Activated naive CD8-positive, alpha-beta T cell treated with anti-CD3 and anti-CD28 coated beads, Interleukin-2, amount 50 U/mL, for 24 hours (primary cell): ENCODE measurements around the gene ZFP36L2.

ENCODE experiments used
- ATAC-seq: fragments of 150-1000 bp; cut with Tn5 transposase; one replicate; pipeline ENCODE4 v1.10.0; 2021
- DNase-seq: peaks from one replicate; pipeline ENCODE4 v3.0.0; 2021
- H3K27ac Mint-ChIP-seq: one replicate; pipeline ENCODE4 v1.8.0; 2021; ENCODE audit warnings: mild to moderate bottlenecking, mixed read lengths
- H3K27me3 Mint-ChIP-seq: one replicate; pipeline ENCODE4 v1.8.0; 2021; ENCODE audit warnings: mixed read lengths
- H3K36me3 Mint-ChIP-seq: one replicate; pipeline ENCODE4 v1.8.0; 2021; ENCODE audit warnings: low read depth, mixed read lengths
- H3K4me1 Mint-ChIP-seq: one replicate; pipeline ENCODE4 v1.8.0; 2021; ENCODE audit warnings: mixed read lengths
- H3K4me3 Mint-ChIP-seq: one replicate; pipeline ENCODE4 v1.8.0; 2021; ENCODE audit warnings: mild to moderate bottlenecking, moderate library complexity, mixed read lengths
- H3K9me3 Mint-ChIP-seq: one replicate; pipeline ENCODE4 v1.8.0; 2021; ENCODE audit warnings: mixed read lengths

The ZFP36L2 gene

DNA sequence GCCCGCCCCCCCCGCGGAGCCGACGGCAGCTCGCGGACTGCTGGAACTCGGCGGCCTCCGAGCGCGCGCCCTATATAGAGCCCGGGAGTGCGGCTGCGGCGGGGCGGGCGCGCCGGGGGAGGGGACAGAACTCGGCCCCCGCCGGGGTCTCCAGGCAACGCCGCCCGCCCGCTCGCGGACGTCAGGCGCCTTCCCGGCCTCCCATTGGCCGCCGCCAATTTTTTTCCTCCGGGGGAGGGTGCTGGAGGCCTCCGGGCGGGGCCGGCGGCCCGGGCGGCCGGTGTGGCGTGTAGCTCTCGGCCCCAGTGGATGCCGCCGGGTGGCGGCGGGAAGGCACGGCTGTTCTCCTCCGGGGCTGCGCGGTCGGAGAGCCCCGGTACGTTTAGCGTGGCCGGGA lies at the start of gene ZFP36L2:
Gene ZFP36L2, minus strand, starts transcription at position 49 of the 397 bp plus-strand sequence. CDS start 291 bp downstream, outside the sequence.
- DNase-seq (peak; percentile 97), ATAC-seq (peak; percentile 72)
- H3K9me3 Mint-ChIP-seq: no peaks in the 10 kb centered on the region
- peaks cover 2% of the 10 kb centered on the region for H3K27me3 Mint-ChIP-seq
- peak within 1 kb of the TSS; percentile 93 for H3K4me3 Mint-ChIP-seq
- peaks cover 35% of the 10 kb centered on the region for H3K36me3 Mint-ChIP-seq
- peak within 1 kb of the TSS; percentile 92 for H3K27ac Mint-ChIP-seq
- peaks cover 41% of the 10 kb centered on the region for H3K4me1 Mint-ChIP-seq

DNA sequence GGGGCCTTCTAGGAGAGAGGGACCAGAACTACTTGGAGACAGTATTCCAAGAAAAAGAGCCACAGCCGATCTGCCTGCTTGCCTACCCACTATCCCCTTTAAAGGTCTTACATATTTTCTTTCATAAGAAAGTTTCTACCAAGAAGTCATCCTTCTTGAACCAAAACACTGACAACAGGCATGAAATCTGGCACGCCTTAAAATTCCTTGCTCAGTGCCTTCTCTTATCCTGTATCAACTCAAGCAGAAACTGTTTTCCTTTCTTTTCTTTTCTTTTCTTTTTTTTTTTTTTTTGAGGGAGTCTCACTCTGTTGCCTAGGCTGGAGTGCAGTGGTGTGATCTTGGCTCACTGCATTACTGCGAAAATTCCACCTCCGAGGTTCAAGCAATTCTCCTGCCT lies 48.3 kb upstream of the ZFP36L2 start:
- Mint-ChIP-seq H3K4me3 (no peak overlapping the region), H3K9me3 (no peaks in the 10 kb centered on the region), H3K27me3 (no peaks in the 10 kb centered on the region), H3K27ac (no peak overlapping the region), H3K4me1 (peaks cover 23% of the 10 kb centered on the region), H3K36me3 (peaks cover 17% of the 10 kb centered on the region)
- ATAC-seq: no peak
- no peak for DNase-seq

DNA sequence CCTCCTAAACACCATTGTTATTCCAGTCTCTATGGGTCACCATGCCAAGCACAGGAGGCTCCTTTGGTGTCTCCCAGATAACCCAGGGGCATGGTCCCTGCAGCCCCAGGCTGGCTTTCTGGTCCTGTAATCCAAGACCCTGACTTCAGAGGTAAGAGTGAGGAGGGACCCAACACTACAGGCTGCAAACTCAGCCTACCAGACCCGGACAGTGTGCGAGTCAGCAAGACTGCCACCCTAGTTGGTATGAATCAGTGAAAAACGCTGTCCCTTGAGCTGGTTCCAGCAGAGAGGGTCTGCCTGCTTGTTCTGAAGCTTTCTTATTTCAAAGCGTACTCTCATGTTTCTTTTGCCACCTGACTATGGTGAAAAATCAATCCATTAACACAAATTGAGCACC lies 47.6 kb upstream of the ZFP36L2 start:
- Mint-ChIP-seq H3K27ac (no peak overlapping the region), H3K27me3 (no peaks in the 10 kb centered on the region), H3K4me1 (peaks cover 26% of the 10 kb centered on the region), H3K36me3 (peaks cover 17% of the 10 kb centered on the region), H3K9me3 (no peaks in the 10 kb centered on the region), H3K4me3 (no peak overlapping the region)
- DNase-seq: no peak
- ATAC-seq: no peak

GRCh38 chr2:43273529-43273928 lies 47.1 kb upstream of the ZFP36L2 start:
- peaks cover 26% of the 10 kb centered on the region for H3K4me1 Mint-ChIP-seq
- peak; percentile 18 for DNase-seq
- H3K4me3 Mint-ChIP-seq: no peak overlapping the region
- H3K27me3 Mint-ChIP-seq: no peaks in the 10 kb centered on the region
- H3K27ac Mint-ChIP-seq: no peak overlapping the region
- H3K36me3 Mint-ChIP-seq: peaks cover 17% of the 10 kb centered on the region
- H3K9me3 Mint-ChIP-seq: no peaks in the 10 kb centered on the region
- ATAC-seq: peak; percentile 96

- Mint-ChIP-seq H3K4me3 (no peak overlapping the region), H3K9me3 (no peaks in the 10 kb centered on the region), H3K36me3 (peaks cover 14% of the 10 kb centered on the region), H3K4me1 (peaks cover 26% of the 10 kb centered on the region), H3K27ac (no peak overlapping the region), H3K27me3 (no peaks in the 10 kb centered on the region)
- DNase-seq: no peak
- no peak for ATAC-seq
Observed at GRCh38 chr2:43270930-43271615, 44.7 kb upstream of the ZFP36L2 start.

GRCh38 chr2:43270461-43270860 lies 44.1 kb upstream of the ZFP36L2 start:
- H3K9me3 Mint-ChIP-seq: no peaks in the 10 kb centered on the region
- H3K27ac Mint-ChIP-seq: no peak overlapping the region
- peaks cover 26% of the 10 kb centered on the region for H3K4me1 Mint-ChIP-seq
- peaks cover 14% of the 10 kb centered on the region for H3K36me3 Mint-ChIP-seq
- no peak overlapping the region for H3K4me3 Mint-ChIP-seq
- ATAC-seq (no peak), DNase-seq (no peak)
- no peaks in the 10 kb centered on the region for H3K27me3 Mint-ChIP-seq

GRCh38 chr2:43269706-43270105 lies 43.3 kb upstream of the ZFP36L2 start:
- ATAC-seq: peak; percentile 20
- Mint-ChIP-seq H3K36me3 (peaks cover 14% of the 10 kb centered on the region), H3K9me3 (no peaks in the 10 kb centered on the region), H3K4me3 (no peak overlapping the region), H3K27ac (peak overlapping the region; percentile 59), H3K27me3 (no peaks in the 10 kb centered on the region), H3K4me1 (peaks cover 26% of the 10 kb centered on the region)
- DNase-seq: no peak

DNA sequence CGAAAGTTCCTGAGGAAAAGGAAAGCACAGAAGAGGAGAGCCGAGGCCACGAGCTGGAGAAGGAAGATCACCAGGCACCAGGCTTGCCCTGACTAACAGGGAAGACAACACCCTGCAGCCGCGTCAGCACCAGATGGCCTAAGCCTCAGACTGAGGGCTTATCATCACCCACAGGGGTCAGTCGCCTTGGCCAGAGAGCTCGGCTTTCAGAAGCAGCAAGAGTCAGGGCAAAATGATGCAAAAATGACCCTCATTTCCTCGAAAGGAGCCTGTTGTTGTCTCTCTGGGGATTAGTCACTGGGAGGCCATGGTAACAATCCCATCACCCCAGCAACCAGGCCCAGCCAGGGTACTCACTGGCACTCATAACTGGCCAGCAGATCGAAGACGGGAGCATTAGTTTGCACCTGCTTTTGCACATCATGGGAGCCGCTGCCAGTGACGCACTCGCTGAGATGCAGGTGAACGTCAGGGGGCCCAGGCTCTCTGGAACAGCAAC lies 42.7 kb upstream of the ZFP36L2 start:
- Mint-ChIP-seq H3K27me3 (no peaks in the 10 kb centered on the region), H3K36me3 (peaks cover 11% of the 10 kb centered on the region), H3K27ac (no peak overlapping the region), H3K4me1 (peaks cover 22% of the 10 kb centered on the region), H3K9me3 (no peaks in the 10 kb centered on the region), H3K4me3 (no peak overlapping the region)
- DNase-seq (no peak), ATAC-seq (no peak)

GRCh38 chr2:43268066-43268953 lies 41.9 kb upstream of the ZFP36L2 start:
- H3K36me3 Mint-ChIP-seq: peaks cover 11% of the 10 kb centered on the region
- no peaks in the 10 kb centered on the region for H3K9me3 Mint-ChIP-seq
- H3K4me1 Mint-ChIP-seq: peaks cover 15% of the 10 kb centered on the region
- no peaks in the 10 kb centered on the region for H3K27me3 Mint-ChIP-seq
- no peak for DNase-seq
- no peak overlapping the region for H3K4me3 Mint-ChIP-seq
- H3K27ac Mint-ChIP-seq: no peak overlapping the region
- ATAC-seq: no peak

DNA sequence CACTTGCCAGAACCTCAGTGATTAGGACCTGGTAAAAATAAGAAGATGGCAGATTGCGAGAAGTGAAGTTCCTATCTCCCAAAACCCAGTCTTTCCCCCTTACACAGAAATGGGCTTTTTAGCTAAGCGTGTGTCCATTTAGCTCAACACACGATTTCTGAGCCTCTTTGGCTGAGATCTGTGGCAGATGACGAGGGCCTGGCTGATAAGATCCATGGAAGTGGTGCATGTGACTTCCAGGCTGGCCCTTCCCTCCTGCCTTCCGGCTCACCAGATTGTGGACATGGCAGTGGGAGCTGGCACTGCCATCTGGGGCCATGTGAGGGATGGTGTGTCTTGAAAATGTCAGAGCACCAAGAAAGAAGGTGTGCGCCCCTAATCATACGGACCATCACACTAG lies 41.0 kb upstream of the ZFP36L2 start:
- ATAC-seq: no peak
- Mint-ChIP-seq H3K27me3 (no peaks in the 10 kb centered on the region), H3K9me3 (no peaks in the 10 kb centered on the region), H3K4me1 (peaks cover 12% of the 10 kb centered on the region), H3K36me3 (peaks cover 16% of the 10 kb centered on the region), H3K27ac (no peak overlapping the region), H3K4me3 (no peak overlapping the region)
- no peak for DNase-seq

- no peak overlapping the region for H3K27ac Mint-ChIP-seq
- H3K36me3 Mint-ChIP-seq: peaks cover 15% of the 10 kb centered on the region
- H3K27me3 Mint-ChIP-seq: no peaks in the 10 kb centered on the region
- H3K4me1 Mint-ChIP-seq: peaks cover 9% of the 10 kb centered on the region
- ATAC-seq (no peak), DNase-seq (no peak)
- no peaks in the 10 kb centered on the region for H3K9me3 Mint-ChIP-seq
- no peak overlapping the region for H3K4me3 Mint-ChIP-seq
Observed at GRCh38 chr2:43266711-43267111, 40.3 kb upstream of the ZFP36L2 start.

DNA sequence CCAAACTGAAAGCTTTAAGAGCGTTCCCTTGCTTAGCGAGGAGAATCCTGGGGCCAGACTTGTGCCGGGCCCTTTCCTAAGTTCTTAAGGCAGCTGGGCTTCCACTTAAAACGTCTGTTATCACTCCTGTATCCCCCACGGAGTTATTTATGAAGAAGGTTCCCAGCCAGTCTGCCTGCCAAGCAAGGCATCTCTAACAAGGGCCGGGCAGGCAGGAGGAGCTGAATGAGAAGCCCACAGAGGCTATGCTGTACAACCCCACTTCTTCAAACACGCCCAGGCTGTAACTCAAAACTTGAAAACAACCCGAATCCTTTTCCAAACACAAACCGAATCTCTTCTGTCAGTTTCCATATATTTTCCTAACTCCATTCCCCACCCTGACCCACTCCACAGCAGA lies 39.0 kb upstream of the ZFP36L2 start:
- Mint-ChIP-seq H3K27me3 (no peaks in the 10 kb centered on the region), H3K4me1 (peaks cover 9% of the 10 kb centered on the region), H3K4me3 (no peak overlapping the region), H3K36me3 (peaks cover 11% of the 10 kb centered on the region), H3K27ac (no peak overlapping the region), H3K9me3 (no peaks in the 10 kb centered on the region)
- ATAC-seq: no peak
- no peak for DNase-seq

GRCh38 chr2:43265001-43265400 lies 38.6 kb upstream of the ZFP36L2 start:
- Mint-ChIP-seq H3K27ac (no peak overlapping the region), H3K4me1 (peaks cover 5% of the 10 kb centered on the region), H3K36me3 (peaks cover 11% of the 10 kb centered on the region), H3K27me3 (no peaks in the 10 kb centered on the region), H3K4me3 (no peak overlapping the region), H3K9me3 (no peaks in the 10 kb centered on the region)
- DNase-seq: no peak
- no peak for ATAC-seq

DNA sequence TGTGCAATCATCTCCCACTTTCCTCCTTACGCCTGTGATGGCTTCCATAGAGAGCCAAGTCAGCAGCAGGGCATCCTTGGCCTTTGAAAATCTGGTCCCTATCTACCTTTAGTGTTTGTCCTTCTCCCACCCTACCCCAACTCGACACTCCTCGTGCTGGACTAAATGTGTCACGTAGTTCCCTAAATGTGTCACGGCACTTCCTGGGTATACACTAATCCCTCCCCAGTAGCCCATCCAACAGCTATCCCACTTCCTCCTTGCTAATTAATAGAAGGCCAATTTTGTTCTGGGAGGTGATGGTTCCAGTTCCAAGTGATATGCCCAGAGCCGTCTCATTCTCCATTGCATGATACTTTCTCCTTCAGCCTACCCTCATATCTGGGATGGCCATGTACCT lies 36.5 kb upstream of the ZFP36L2 start:
- Mint-ChIP-seq H3K4me3 (no peak overlapping the region), H3K27me3 (no peaks in the 10 kb centered on the region), H3K36me3 (peaks cover 11% of the 10 kb centered on the region), H3K4me1 (no peaks in the 10 kb centered on the region), H3K27ac (no peak overlapping the region), H3K9me3 (no peaks in the 10 kb centered on the region)
- DNase-seq (no peak), ATAC-seq (no peak)

DNA sequence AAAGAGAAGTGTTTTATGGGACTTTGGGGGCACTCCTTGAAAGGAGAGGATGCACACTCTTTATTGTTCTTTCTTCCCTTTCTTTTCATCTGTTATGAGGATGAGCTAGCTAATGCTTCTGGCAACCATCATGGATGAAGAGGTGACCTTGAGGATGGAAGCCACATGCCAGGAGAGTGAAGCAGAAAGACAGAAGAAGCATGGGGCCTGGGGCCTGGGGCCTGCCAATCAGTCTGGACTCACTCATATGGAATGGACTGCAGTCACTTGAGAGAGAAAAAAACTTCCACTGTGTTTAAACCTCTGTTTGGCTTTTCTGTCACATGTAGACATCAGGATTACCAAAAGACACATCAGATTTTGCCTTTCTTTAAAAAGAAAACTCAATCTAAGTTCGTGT lies 35.8 kb upstream of the ZFP36L2 start:
- Mint-ChIP-seq H3K4me1 (no peaks in the 10 kb centered on the region), H3K27ac (no peak overlapping the region), H3K4me3 (no peak overlapping the region), H3K36me3 (peaks cover 14% of the 10 kb centered on the region), H3K27me3 (no peaks in the 10 kb centered on the region), H3K9me3 (no peaks in the 10 kb centered on the region)
- ATAC-seq (no peak), DNase-seq (no peak)
